TTC549 (cell line): ENCODE results near the gene LRIG3.
"Not testable (repeated sequence)": the region's sequence is repeated elsewhere in the genome, so short reads cannot be mapped to it uniquely, and the experiment has no call there.

Experiments used
- FAIRE-seq: peaks from 2 replicates; lab custom pipeline; 2012; peaks lifted over from hg19 to GRCh38; lab: Jason Lieb, UNC

LRIG3 gene

GRCh38 chr12:58901664-58902063 is 18.6 kb downstream of the LRIG3 start:
- FAIRE-seq, result no peak

GRCh38 chr12:58897969-58898368 is 22.3 kb downstream of the LRIG3 start:
- FAIRE-seq, result no peak

- no peak for FAIRE-seq
Observed at GRCh38 chr12:58896278-58896677, 24.0 kb downstream of the LRIG3 start.

- no peak for FAIRE-seq
Observed at GRCh38 chr12:58895053-58895452, 25.3 kb downstream of the LRIG3 start.

- no peak for FAIRE-seq
Observed at GRCh38 chr12:58894040-58894439, 26.3 kb downstream of the LRIG3 start.

GRCh38 chr12:58893495-58893894 is 26.8 kb downstream of the LRIG3 start:
- no peak for FAIRE-seq

- FAIRE-seq, result no peak
Observed at GRCh38 chr12:58889557-58889956, 30.7 kb downstream of the LRIG3 start.

- FAIRE-seq, result no peak
Observed at GRCh38 chr12:58888131-58888783, 32.0 kb downstream of the LRIG3 start.

- no peak for FAIRE-seq
Observed at GRCh38 chr12:58887068-58887467, 33.2 kb downstream of the LRIG3 start.

GRCh38 chr12:58886474-58886873 is 33.8 kb downstream of the LRIG3 start:
- no peak for FAIRE-seq

GRCh38 chr12:58884916-58885315 is 35.4 kb downstream of the LRIG3 start:
- no peak for FAIRE-seq

GRCh38 chr12:58883576-58884334 is 36.5 kb downstream of the LRIG3 start:
- no peak for FAIRE-seq

- no peak for FAIRE-seq
Observed at GRCh38 chr12:58882826-58883225, 37.5 kb downstream of the LRIG3 start.

- no peak for FAIRE-seq
Observed at GRCh38 chr12:58881816-58882215, 38.5 kb downstream of the LRIG3 start.

- FAIRE-seq, result no peak
Observed at GRCh38 chr12:58880639-58881038, 39.7 kb downstream of the LRIG3 start.

GRCh38 chr12:58877243-58877743 is 43.0 kb downstream of the LRIG3 start:
- no peak for FAIRE-seq

- FAIRE-seq, result no peak
Observed at GRCh38 chr12:58873496-58873895, 46.8 kb downstream of the LRIG3 start.

- FAIRE-seq, result no peak
Observed at GRCh38 chr12:58871556-58871955, 48.7 kb downstream of the LRIG3 start.

- no peak for FAIRE-seq
Observed at GRCh38 chr12:58870595-58870994, 49.7 kb downstream of the LRIG3 start.

- no peak for FAIRE-seq
Observed at GRCh38 chr12:58860788-58861240, 59.5 kb downstream of the LRIG3 start.

- no peak for FAIRE-seq
Observed at GRCh38 chr12:58860056-58860787, 60.1 kb downstream of the LRIG3 start.

GRCh38 chr12:58858030-58858429 is 62.3 kb downstream of the LRIG3 start:
- no peak for FAIRE-seq

GRCh38 chr12:58857206-58857605 is 63.1 kb downstream of the LRIG3 start:
- FAIRE-seq, result not testable (repeated sequence)
